ENCODE measurements around the gene UNC13D. TPM values are rescaled to one million over a fixed set of nuclear protein-coding genes. Genes with fewer than 3 reads are reported as not detected.

The UNC13D gene
- total RNA-seq, 3 donors from 2014 or later: 5.6 to 15.5 (median 8.5) TPM

DNA sequence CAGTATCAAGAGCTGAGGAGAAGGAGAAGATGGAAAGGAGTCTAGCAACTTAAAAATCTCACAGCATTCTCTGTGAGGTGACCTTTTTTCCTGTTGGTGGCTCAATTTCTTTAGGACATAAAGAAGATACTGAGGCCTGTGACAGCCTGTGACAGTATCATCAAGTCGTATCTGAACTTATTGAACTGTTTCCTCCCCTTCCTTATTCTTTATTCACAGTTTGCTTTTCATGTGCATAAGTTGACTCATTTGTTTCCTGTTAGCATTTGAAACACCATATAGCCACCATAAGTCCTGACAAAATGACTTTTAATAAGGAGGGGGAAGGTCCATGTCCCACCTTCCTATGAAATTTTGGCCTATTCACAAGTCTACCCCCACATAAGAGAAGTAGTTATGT, 50.7 kb downstream of the UNC13D start:
- no peaks in the 10 kb centered on the region for H3K36me3 ChIP-seq
- no peak for DNase-seq (ENCODE audit: low spot score in 2 of 2)
- no peak overlapping the region for H3K4me3 ChIP-seq
- TF ChIP-seq, protein P1, sequence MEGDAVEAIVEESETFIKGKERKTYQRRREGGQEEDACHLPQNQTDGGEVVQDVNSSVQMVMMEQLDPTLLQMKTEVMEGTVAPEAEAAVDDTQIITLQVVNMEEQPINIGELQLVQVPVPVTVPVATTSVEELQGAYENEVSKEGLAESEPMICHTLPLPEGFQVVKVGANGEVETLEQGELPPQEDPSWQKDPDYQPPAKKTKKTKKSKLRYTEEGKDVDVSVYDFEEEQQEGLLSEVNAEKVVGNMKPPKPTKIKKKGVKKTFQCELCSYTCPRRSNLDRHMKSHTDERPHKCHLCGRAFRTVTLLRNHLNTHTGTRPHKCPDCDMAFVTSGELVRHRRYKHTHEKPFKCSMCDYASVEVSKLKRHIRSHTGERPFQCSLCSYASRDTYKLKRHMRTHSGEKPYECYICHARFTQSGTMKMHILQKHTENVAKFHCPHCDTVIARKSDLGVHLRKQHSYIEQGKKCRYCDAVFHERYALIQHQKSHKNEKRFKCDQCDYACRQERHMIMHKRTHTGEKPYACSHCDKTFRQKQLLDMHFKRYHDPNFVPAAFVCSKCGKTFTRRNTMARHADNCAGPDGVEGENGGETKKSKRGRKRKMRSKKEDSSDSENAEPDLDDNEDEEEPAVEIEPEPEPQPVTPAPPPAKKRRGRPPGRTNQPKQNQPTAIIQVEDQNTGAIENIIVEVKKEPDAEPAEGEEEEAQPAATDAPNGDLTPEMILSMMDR (IDR thresholded peaks at IDR 0.05): no peak
- TF ChIP-seq POLR2A (IDR thresholded peaks at IDR 0.05): no peak
- H3K9me3 ChIP-seq: no peaks in the 10 kb centered on the region
- no peaks in the 10 kb centered on the region for H3K4me1 ChIP-seq
- H3K27me3 ChIP-seq: no peaks in the 10 kb centered on the region
- no peak overlapping the region for H3K27ac ChIP-seq
- intact Hi-C loops (cut with DNase I; ENCODE audit: low total_unique reads): no loop called here

DNA sequence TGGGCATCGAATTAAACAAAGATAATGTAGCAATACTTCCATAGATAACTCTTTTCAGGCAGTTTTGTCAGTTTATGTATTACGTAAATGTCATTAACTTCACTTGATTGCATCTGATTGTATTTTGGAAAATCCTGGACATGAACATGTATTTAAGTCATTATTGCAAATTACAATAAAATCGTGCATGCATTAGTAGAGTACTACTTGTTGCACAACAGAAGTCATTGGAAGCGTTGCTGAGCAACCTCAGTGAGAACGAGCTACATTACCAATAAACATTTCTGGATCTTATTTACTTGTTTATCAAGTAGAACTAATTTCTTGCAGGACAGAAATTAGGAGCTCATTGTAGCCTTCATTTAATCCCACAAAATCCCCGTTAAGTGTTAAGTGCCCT, 53.0 kb downstream of the UNC13D start:
- H3K4me1 ChIP-seq: peaks cover 0 to 3% of the 10 kb centered on the region in 2 donors
- no peaks in the 10 kb centered on the region for H3K27me3 ChIP-seq
- no peak overlapping the region for H3K4me3 ChIP-seq
- H3K9me3 ChIP-seq: no peaks in the 10 kb centered on the region
- intact Hi-C loops (cut with DNase I; ENCODE audit: low total_unique reads): no loop called here
- DNase-seq (ENCODE audit: low spot score in 2 of 2): no peak
- no peak for TF ChIP-seq POLR2AphosphoS5 (IDR thresholded peaks at IDR 0.05)
- TF ChIP-seq POLR2A (IDR thresholded peaks at IDR 0.05): no peak
- TF ChIP-seq, protein P1 (IDR thresholded peaks at IDR 0.05): no peak
- no peaks in the 10 kb centered on the region for H3K36me3 ChIP-seq
- H3K27ac ChIP-seq: no peak overlapping the region

DNA sequence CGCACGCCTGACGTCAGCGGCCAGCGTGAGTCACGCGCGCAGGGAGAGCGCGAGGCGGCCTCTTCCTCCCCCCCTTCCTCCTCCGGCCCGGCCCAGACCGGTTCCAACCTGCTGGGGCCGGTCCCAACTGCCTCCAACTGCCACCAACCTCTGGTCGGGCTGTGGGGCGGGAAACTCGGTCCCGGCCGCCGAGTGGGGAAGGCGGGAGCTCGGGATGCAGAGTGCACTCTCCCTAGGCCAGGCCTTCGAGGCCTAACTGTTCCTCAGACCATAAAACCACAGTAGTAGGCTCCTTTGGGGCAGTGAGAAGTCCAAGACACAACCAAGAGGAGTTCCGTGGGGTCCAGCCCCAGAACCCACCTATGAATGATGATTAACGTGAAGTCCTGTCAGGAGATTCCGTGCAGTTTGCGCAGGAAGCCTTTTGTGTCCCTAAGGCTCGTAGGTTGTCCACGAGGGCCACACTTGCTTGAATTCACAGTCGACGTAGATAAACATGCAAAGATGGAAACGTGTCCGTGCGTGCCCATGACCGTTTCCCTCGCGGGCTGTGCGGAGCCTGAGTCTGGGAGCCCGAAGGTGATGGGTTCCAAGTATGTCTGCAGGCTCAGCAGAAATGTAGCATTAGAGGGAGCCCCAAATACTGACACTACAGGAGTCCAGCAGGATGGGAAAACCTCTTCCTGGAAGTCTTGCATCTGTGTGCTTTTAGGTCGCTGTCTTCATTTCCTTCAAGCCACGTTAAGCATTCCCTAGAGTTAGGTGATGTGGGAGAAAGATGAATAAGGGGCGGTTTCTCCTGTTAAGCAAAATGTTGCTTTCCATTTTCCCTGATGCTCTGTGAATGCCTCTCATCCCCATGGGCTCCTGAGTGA, 59.0 kb downstream of the UNC13D start:
- intact Hi-C loops (cut with DNase I; ENCODE audit: low total_unique reads): loop anchor here (10.0 kb wide), 1 partner anchor 60 kb away; the partner anchor contains the start of gene UNC13D
- DNase-seq (ENCODE audit: low spot score in 2 of 2): peak; percentile 91 to 92
- Histone ChIP-seq H3K4me1 (peaks cover 3 to 10% of the 10 kb centered on the region in 2 donors), H3K27ac (peak overlapping the region; percentile 99 to 100), H3K4me3 (peak overlapping the region; percentile 71 to 81 (median 77)), H3K27me3 (no peaks in the 10 kb centered on the region), H3K36me3 (no peaks in the 10 kb centered on the region), H3K9me3 (no peaks in the 10 kb centered on the region)
- TF ChIP-seq POLR2AphosphoS5 (IDR thresholded peaks at IDR 0.05) (peak; percentile 96 to 98 (median 96)), POLR2A (IDR thresholded peaks at IDR 0.05) (no peak)
- TF ChIP-seq, protein P1 (IDR thresholded peaks at IDR 0.05): peak in 1 of 3 donors; percentile 1

DNA sequence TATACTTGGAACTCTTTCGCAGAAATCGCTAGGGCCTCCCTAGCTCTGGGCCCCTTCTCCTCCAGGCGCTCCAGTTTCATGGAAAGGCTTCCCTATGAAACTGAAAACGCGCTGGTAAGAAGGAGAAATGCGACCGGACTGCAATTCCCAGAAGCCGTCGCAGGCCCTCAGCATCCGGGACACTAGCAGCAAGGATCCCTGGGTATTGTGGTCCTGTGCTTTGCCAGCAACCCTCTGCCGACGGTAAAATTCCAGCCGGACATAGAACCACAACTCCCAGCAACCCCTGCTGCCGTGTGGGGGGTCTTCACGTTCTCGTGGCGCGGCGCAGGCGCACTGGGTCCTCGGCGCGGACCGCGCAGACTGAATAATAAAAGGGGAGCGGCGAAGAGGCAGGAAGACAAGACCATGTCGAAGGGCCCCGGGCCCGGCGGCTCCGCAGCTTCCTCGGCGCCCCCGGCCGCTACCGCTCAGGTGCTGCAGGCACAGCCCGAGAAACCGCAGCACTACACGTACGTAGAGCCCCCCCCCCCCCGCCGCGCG, 59.7 kb downstream of the UNC13D start, which contains the start of gene UNK:
Gene UNK (plus strand): TSS at position 334 of the 543 bp plus-strand sequence. CDS start 75 bp downstream, at position 409.
- Histone ChIP-seq H3K27ac (peak within 1 kb of the TSS; percentile 99 to 100), H3K4me3 (peak within 1 kb of the TSS; percentile 71 to 81 (median 77)), H3K9me3 (no peaks in the 10 kb centered on the region), H3K36me3 (no peaks in the 10 kb centered on the region), H3K27me3 (no peaks in the 10 kb centered on the region), H3K4me1 (peaks cover 3 to 13% of the 10 kb centered on the region in 2 donors)
- peak; percentile 97 to 98 for DNase-seq (ENCODE audit: low spot score in 2 of 2)
- TF ChIP-seq, protein P1 (IDR thresholded peaks at IDR 0.05): peak in 2 of 3 donors; percentile 21 to 34
- TF ChIP-seq POLR2A (IDR thresholded peaks at IDR 0.05) (peak; percentile 52), POLR2AphosphoS5 (IDR thresholded peaks at IDR 0.05) (peak; percentile 37 to 90 (median 56))
- intact Hi-C loops (cut with DNase I; ENCODE audit: low total_unique reads): loop anchor here (10.0 kb wide), 1 partner anchor 60 kb away; the partner anchor contains the start of gene UNC13D
